Nephron progenitor cell (in vitro differentiated cells): ENCODE results near the gene LPAR5.

ENCODE experiments used
- DNase-seq: peaks from one replicate; pipeline ENCODE4 v3.0.0; 2021
- H3K27ac Mint-ChIP-seq: 2 replicates; pipeline ENCODE4 v1.8.0; 2021; ENCODE audit warnings: mild to moderate bottlenecking, moderate library complexity, mixed read lengths
- H3K27me3 Mint-ChIP-seq: 2 replicates; pipeline ENCODE4 v1.8.0; 2021; ENCODE audit warnings: mild to moderate bottlenecking, low read depth, mixed read lengths; ENCODE audit not compliant: poor library complexity
- H3K36me3 Mint-ChIP-seq: 2 replicates; pipeline ENCODE4 v1.8.0; 2021; ENCODE audit warnings: low read depth, mixed read lengths
- H3K4me1 Mint-ChIP-seq: 2 replicates; pipeline ENCODE4 v1.8.0; 2021; ENCODE audit warnings: mixed read lengths
- H3K4me3 Mint-ChIP-seq: 2 replicates; pipeline ENCODE4 v1.8.0; 2021; ENCODE audit warnings: mild to moderate bottlenecking, moderate library complexity, mixed read lengths
- H3K9me3 Mint-ChIP-seq: 2 replicates; pipeline ENCODE4 v1.8.0; 2021; ENCODE audit warnings: mild to moderate bottlenecking, moderate library complexity, mixed read lengths
- CTCF ChIP-seq: fragments of 200-600 bp; sonication (generic); IDR thresholded peaks from 2 replicates; pipeline ENCODE4 v1.5.0; 2021; ENCODE audit warnings: antibody characterized with exemption

The LPAR5 gene

GRCh38 chr12:6635856-6636531, at the start of gene LPAR5:
TSS of gene LPAR5 (minus strand) at chr12:6635959. CDS start at chr12:6621248, 14,711 bp downstream.
- TF ChIP-seq CTCF: no peak
- Mint-ChIP-seq H3K27me3 (peaks cover 4% of the 10 kb centered on the region), H3K4me3 (no peak within 1 kb of the TSS), H3K36me3 (no peaks in the 10 kb centered on the region), H3K4me1 (peaks cover 55% of the 10 kb centered on the region), H3K27ac (peak within 1 kb of the TSS; percentile 78), H3K9me3 (no peaks in the 10 kb centered on the region)
- no peak for DNase-seq

GRCh38 chr12:6684609-6685008, 48.9 kb upstream of the LPAR5 start:
- Mint-ChIP-seq H3K4me3 (no peak overlapping the region), H3K4me1 (peaks cover 35% of the 10 kb centered on the region), H3K27ac (no peak overlapping the region), H3K27me3 (no peaks in the 10 kb centered on the region), H3K36me3 (peaks cover 26% of the 10 kb centered on the region), H3K9me3 (no peaks in the 10 kb centered on the region)
- TF ChIP-seq CTCF: peak; percentile 55
- DNase-seq: peak; percentile 26

- Mint-ChIP-seq H3K4me1 (no peaks in the 10 kb centered on the region), H3K36me3 (peaks cover 60% of the 10 kb centered on the region), H3K27ac (no peak overlapping the region), H3K4me3 (no peak overlapping the region), H3K27me3 (no peaks in the 10 kb centered on the region), H3K9me3 (no peaks in the 10 kb centered on the region)
- TF ChIP-seq CTCF: no peak
- no peak for DNase-seq
Observed at GRCh38 chr12:6676962-6677361, 41.2 kb upstream of the LPAR5 start.

GRCh38 chr12:6672143-6672542, 36.4 kb upstream of the LPAR5 start:
- H3K27ac Mint-ChIP-seq: no peak overlapping the region
- DNase-seq: no peak
- no peaks in the 10 kb centered on the region for H3K9me3 Mint-ChIP-seq
- no peaks in the 10 kb centered on the region for H3K4me1 Mint-ChIP-seq
- H3K36me3 Mint-ChIP-seq: peaks cover 72% of the 10 kb centered on the region
- peaks cover 7% of the 10 kb centered on the region for H3K27me3 Mint-ChIP-seq
- no peak overlapping the region for H3K4me3 Mint-ChIP-seq
- no peak for TF ChIP-seq CTCF

- Mint-ChIP-seq H3K4me3 (no peak overlapping the region), H3K4me1 (peaks cover 22% of the 10 kb centered on the region), H3K27me3 (peaks cover 7% of the 10 kb centered on the region), H3K36me3 (peaks cover 48% of the 10 kb centered on the region), H3K9me3 (no peaks in the 10 kb centered on the region), H3K27ac (no peak overlapping the region)
- TF ChIP-seq CTCF: no peak
- DNase-seq: no peak
Observed at GRCh38 chr12:6667559-6668210, 31.9 kb upstream of the LPAR5 start.

GRCh38 chr12:6666211-6666610, 30.5 kb upstream of the LPAR5 start:
- H3K27ac Mint-ChIP-seq: no peak overlapping the region
- H3K4me1 Mint-ChIP-seq: peaks cover 33% of the 10 kb centered on the region
- no peak overlapping the region for H3K4me3 Mint-ChIP-seq
- peaks cover 39% of the 10 kb centered on the region for H3K36me3 Mint-ChIP-seq
- no peak for TF ChIP-seq CTCF
- peaks cover 7% of the 10 kb centered on the region for H3K27me3 Mint-ChIP-seq
- no peaks in the 10 kb centered on the region for H3K9me3 Mint-ChIP-seq
- DNase-seq: no peak
